Measurements from ENCODE around the gene MPP2.
"Not testable (repeated sequence)": the region's sequence is repeated elsewhere in the genome, so short reads cannot be mapped to it uniquely, and the experiment has no call there.

Gene MPP2

GRCh38 chr17:43900858-43901754 lies 6.2 kb downstream of the MPP2 start:
- DNase-seq, result no peak

- DNase-seq, result peak; percentile 82 to 90
Measured at GRCh38 chr17:43900183-43900857, 7.0 kb downstream of the MPP2 start.

GRCh38 chr17:43898446-43898845 lies 8.9 kb downstream of the MPP2 start:
- no peak for DNase-seq

GRCh38 chr17:43897831-43898230 lies 9.5 kb downstream of the MPP2 start:
- DNase-seq, result no peak

- not testable (repeated sequence) for DNase-seq
Measured at GRCh38 chr17:43894494-43894893, 12.8 kb downstream of the MPP2 start.

- DNase-seq, result no peak
Measured at GRCh38 chr17:43892647-43892952, 14.7 kb downstream of the MPP2 start.

- DNase-seq, result no peak
Measured at GRCh38 chr17:43891851-43892646, 15.3 kb downstream of the MPP2 start.

- no peak for DNase-seq
Measured at GRCh38 chr17:43890240-43890639, 17.1 kb downstream of the MPP2 start.

- DNase-seq, result no peak
Measured at GRCh38 chr17:43888548-43888947, 18.8 kb downstream of the MPP2 start.

- no peak for DNase-seq
Measured at GRCh38 chr17:43882761-43883415, 24.4 kb downstream of the MPP2 start.

GRCh38 chr17:43881758-43882505 lies 25.4 kb downstream of the MPP2 start:
- no peak for DNase-seq

- DNase-seq, result no peak
Measured at GRCh38 chr17:43881181-43881580, 26.2 kb downstream of the MPP2 start.

GRCh38 chr17:43880420-43880991 lies 26.8 kb downstream of the MPP2 start:
- DNase-seq, result peak; percentile 59 to 61

GRCh38 chr17:43879723-43880419 lies 27.5 kb downstream of the MPP2 start:
- DNase-seq, result no peak

- DNase-seq, result peak; percentile 79 to 81
Measured at GRCh38 chr17:43878260-43879175, 28.8 kb downstream of the MPP2 start.

- DNase-seq, result no peak
Measured at GRCh38 chr17:43877451-43878155, 29.7 kb downstream of the MPP2 start.

GRCh38 chr17:43877031-43877430 lies 30.3 kb downstream of the MPP2 start:
- DNase-seq, result no peak

GRCh38 chr17:43875476-43876147 lies 31.7 kb downstream of the MPP2 start:
- DNase-seq, result no peak

GRCh38 chr17:43874293-43874692 lies 33.0 kb downstream of the MPP2 start:
- DNase-seq, result no peak

Data from stimulated activated CD4-positive, alpha-beta T cell treated with anti-CD3 and anti-CD28 coated beads, Interleukin-2, amount 100 ng/mL, for 24 hours (primary cell).